MM.1S (cell line): ENCODE results near the gene S100A9.

Source experiments
- EZH2 ChIP-seq: fragments of 300-600 bp; sonication (generic); optimal IDR thresholded peaks from 2 replicates; pipeline ENCODE3; 2017; ENCODE audit warnings: low read depth, mild to moderate bottlenecking, antibody characterized with exemption, low read length, mixed read lengths
- EZH2phosphoT487 ChIP-seq: fragments of 300-600 bp; sonication (generic); IDR thresholded peaks from 2 replicates; pipeline ENCODE4 v1.6.1; 2018; ENCODE audit warnings: antibody characterized with exemption, low read length
- TF ChIP-seq, protein P1 (sequence below): fragments of 300-600 bp; sonication (generic); IDR thresholded peaks from 2 replicates; pipeline ENCODE4 v1.5.1; 2016; ENCODE audit warnings: antibody characterized with exemption, low read length, mixed read lengths

- TF ChIP-seq EZH2 (no peak), EZH2phosphoT487 (no peak)
- TF ChIP-seq, protein P1, sequence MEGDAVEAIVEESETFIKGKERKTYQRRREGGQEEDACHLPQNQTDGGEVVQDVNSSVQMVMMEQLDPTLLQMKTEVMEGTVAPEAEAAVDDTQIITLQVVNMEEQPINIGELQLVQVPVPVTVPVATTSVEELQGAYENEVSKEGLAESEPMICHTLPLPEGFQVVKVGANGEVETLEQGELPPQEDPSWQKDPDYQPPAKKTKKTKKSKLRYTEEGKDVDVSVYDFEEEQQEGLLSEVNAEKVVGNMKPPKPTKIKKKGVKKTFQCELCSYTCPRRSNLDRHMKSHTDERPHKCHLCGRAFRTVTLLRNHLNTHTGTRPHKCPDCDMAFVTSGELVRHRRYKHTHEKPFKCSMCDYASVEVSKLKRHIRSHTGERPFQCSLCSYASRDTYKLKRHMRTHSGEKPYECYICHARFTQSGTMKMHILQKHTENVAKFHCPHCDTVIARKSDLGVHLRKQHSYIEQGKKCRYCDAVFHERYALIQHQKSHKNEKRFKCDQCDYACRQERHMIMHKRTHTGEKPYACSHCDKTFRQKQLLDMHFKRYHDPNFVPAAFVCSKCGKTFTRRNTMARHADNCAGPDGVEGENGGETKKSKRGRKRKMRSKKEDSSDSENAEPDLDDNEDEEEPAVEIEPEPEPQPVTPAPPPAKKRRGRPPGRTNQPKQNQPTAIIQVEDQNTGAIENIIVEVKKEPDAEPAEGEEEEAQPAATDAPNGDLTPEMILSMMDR, result no peak
Measured at GRCh38 chr1:153336650-153337049, 21.0 kb upstream of the S100A9 start.
